ENCODE data around the gene OR10H1. TPM values are rescaled to one million over a fixed set of nuclear protein-coding genes. Genes with fewer than 3 reads are reported as not detected.
A peak's percentile ranks its signal among the peaks of the same experiment; 100 is the strongest.
"Not testable (repeated sequence)": the region's sequence is repeated elsewhere in the genome, so short reads cannot be mapped to it uniquely, and the experiment has no call there.

OR10H1 gene
- total RNA-seq: not detected

- no peak for DNase-seq (ENCODE audit: low spot score)
Measured at GRCh38 chr19:15815306-15815705, at the start of gene OR10H1. TSS of gene OR10H1 (minus strand) at chr19:15815664. CDS start at chr19:15808037, 7,627 bp downstream.

- DNase-seq (ENCODE audit: low spot score): no peak
Measured at GRCh38 chr19:15864824-15865223, 49.4 kb upstream of the OR10H1 start.

- no peak for DNase-seq (ENCODE audit: low spot score)
Measured at GRCh38 chr19:15863272-15863671, 47.8 kb upstream of the OR10H1 start.

- no peak for DNase-seq (ENCODE audit: low spot score)
Measured at GRCh38 chr19:15862444-15862843, 47.0 kb upstream of the OR10H1 start.

- DNase-seq (ENCODE audit: low spot score): no peak
Measured at GRCh38 chr19:15860522-15860921, 45.1 kb upstream of the OR10H1 start.

- no peak for DNase-seq (ENCODE audit: low spot score)
Measured at GRCh38 chr19:15859187-15859586, 43.7 kb upstream of the OR10H1 start.

GRCh38 chr19:15850385-15850784 is 34.9 kb upstream of the OR10H1 start:
- DNase-seq (ENCODE audit: low spot score): no peak

GRCh38 chr19:15846923-15847322 is 31.5 kb upstream of the OR10H1 start:
- DNase-seq (ENCODE audit: low spot score): no peak

GRCh38 chr19:15843894-15844222 is 28.4 kb upstream of the OR10H1 start:
- not testable (repeated sequence) for DNase-seq (ENCODE audit: low spot score)

GRCh38 chr19:15843203-15843893 is 27.9 kb upstream of the OR10H1 start:
- DNase-seq (ENCODE audit: low spot score): no peak

- DNase-seq (ENCODE audit: low spot score): no peak
Measured at GRCh38 chr19:15841875-15842569, 26.6 kb upstream of the OR10H1 start.

GRCh38 chr19:15840833-15841232 is 25.4 kb upstream of the OR10H1 start:
- no peak for DNase-seq (ENCODE audit: low spot score)

GRCh38 chr19:15839888-15840287 is 24.4 kb upstream of the OR10H1 start:
- DNase-seq (ENCODE audit: low spot score): not testable (repeated sequence)

GRCh38 chr19:15838351-15838750 is 22.9 kb upstream of the OR10H1 start:
- DNase-seq (ENCODE audit: low spot score): no peak

GRCh38 chr19:15837221-15837731 is 21.8 kb upstream of the OR10H1 start:
- DNase-seq (ENCODE audit: low spot score): peak; percentile 75

GRCh38 chr19:15836330-15837220 is 21.1 kb upstream of the OR10H1 start:
- peak; percentile 97 for DNase-seq (ENCODE audit: low spot score)

GRCh38 chr19:15835565-15836329 is 20.3 kb upstream of the OR10H1 start:
- peak; percentile 22 for DNase-seq (ENCODE audit: low spot score)

- DNase-seq (ENCODE audit: low spot score): not testable (repeated sequence)
Measured at GRCh38 chr19:15834232-15834631, 18.8 kb upstream of the OR10H1 start.

- no peak for DNase-seq (ENCODE audit: low spot score)
Measured at GRCh38 chr19:15831626-15832025, 16.2 kb upstream of the OR10H1 start.

- no peak for DNase-seq (ENCODE audit: low spot score)
Measured at GRCh38 chr19:15829786-15830185, 14.3 kb upstream of the OR10H1 start.

- DNase-seq (ENCODE audit: low spot score): no peak
Measured at GRCh38 chr19:15829306-15829698, 13.8 kb upstream of the OR10H1 start.
